CD1c-positive myeloid dendritic cell (primary cell): ENCODE data around the gene AAR2.

Source experiments
- DNase-seq: peaks from one replicate; pipeline ENCODE4 v3.0.0-alpha.2; 2016; ENCODE audit errors: extremely low spot score

The AAR2 gene

DNA sequence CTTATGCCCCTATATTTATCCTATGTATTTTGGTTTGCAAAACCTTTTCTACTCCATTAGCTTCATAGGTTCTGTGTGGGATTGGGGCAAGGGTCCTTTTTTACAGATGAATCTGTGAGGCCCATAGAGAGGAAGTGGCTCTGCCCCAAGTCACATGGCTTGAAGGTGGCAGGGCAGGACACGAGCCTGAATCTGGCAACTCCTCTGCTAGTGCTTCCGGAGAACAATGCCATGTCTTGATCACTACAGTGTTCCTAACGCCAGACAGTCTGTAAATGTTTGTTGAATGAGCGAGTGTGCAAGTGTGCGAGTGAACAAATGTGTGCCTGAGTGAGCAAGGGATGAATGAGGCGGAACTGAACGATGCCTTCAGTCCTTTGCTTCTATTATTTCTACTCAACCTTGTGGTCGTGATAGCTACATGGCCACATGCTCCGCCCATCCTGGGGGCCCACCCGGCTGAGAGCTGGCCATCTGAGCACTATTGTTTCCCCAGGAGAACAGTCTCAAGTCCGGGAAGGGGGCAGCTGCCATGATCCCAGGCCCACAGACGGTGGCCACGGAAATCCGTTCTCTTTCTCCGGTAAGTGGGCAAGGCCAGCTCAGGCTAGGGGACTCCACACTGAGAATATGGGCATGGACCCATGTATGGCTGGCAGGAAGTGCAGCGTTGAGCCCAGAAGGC is 17.8 kb upstream of the AAR2 start:
- no peak for DNase-seq

DNA sequence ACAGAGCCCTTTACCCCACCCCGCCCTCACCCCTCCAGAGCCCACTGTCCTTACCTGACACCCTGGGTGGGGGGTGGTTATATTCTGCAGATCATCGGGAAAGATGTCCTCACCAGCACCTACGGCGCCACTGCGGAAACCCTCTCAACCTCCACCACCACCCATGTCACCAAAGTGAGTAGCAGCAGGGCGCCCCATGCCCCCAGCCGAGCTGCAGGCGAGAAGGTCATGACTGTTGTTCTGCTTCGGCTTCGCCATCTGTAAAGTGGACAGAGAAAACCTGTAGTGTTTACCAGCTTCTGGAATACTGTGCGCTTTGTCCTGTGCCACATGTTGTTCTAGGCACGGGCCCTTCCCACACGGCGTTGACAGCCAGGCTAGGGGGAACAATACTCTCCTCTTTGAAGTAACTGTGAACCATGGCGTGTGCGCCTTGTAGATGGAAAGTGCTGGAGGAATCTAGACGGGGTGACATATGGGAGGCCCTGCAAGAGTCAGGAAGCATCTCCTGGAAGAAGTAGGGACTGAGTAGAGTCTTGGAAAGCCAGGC is 16.5 kb upstream of the AAR2 start:
- DNase-seq: no peak

DNA sequence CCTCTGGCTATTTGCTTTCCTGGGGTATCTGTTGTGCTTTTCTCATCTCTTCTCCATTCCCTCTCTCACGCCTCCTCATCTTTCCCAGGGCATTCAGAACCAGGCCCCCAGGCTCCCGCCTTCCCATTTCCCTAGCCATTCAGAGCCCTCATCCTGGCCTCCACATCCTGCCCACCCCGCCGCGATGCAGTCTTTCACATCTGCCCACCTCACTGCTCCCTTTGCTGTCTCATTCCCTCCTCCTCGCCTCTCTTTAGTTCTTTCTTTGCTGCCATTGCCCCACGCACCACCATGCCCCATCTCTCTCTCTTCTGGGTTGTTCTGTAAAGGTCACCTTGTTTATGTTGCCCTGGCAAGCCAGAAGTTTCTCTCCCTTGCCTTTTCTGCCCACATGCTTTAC is 10.6 kb upstream of the AAR2 start:
- no peak for DNase-seq

DNA sequence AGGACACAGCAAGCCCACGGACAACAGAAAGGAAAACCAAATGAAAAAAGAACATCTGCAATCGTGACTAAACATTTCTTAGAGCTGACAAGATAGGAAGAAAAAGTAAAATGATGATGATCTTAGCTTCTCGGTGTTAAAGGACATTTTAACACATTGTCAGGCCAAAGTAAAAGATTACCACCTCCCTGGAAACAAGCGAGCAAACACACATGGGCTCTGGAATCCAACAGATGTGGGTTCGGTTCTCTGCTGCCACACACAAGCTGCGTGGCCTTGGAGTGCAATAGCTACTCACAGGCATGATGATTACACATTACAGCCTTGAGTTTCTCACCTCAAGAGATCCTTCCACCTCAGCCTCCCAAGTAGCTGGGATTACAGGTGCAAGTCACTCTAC is 7.5 kb upstream of the AAR2 start:
- no peak for DNase-seq

DNA sequence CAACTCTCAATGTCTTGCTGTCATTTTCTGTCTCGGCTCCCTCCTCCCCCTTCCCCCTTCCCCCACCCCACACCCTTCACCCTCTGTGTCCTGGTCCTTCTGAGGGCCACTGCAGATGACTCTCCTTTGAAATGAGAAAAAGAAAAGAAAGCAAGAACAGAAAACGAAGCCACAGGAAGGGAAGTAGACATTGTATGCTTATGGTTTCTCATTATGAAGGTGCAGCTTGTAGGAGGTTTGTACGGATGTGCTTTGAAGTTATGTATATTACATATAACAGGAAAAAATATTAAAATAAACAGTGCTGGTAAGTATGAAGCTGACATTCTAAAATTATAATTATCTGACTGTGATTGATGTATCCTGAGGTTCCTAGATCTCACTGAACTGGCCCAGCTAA is 6.3 kb upstream of the AAR2 start:
- DNase-seq: no peak

DNA sequence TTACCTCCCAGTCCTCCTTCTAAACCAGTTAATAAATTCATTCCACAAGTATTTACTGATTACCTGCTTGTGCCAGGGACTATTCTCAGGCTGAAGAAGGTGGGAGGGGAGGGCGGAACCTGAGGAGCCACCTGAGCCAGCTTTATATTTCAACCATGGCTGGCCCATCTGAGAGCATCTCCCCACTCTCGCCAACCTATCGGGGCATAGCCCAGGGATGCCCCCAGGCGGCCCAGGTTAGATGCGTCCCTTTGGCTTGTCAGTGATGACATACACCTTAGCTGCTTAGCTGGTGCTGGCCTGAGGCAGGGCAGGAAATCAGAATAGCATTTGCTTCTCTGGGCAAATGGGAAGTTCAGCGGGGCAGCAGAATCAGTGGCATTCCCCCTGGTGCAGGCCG is 4.9 kb upstream of the AAR2 start:
- DNase-seq: no peak

DNA sequence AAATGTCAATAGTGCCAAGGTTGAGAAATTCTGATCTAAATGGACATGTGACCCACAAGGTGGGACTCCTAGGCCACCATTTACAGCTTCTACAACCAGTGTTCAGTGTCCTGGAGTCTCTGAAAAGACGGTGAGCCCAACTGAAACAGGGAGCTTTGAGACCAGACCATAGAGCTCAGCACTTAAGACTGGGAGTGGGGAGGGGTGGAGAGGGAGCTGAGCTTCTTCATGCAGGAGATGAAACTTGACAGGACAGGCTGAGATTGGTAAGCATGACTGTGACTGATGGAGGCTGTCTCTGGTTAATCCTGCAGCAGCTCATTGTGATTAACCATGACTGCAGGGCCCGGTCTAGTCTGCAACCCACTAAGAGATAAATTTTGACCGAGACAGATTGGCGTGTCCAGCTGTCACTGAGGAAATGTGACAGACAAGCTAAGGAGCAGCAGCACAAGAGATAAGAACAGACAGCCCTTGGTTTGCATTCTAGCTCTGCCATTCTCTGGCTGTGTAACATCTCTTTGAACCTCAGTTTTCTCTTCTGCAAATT is 1.4 kb upstream of the AAR2 start:
- no peak for DNase-seq

DNA sequence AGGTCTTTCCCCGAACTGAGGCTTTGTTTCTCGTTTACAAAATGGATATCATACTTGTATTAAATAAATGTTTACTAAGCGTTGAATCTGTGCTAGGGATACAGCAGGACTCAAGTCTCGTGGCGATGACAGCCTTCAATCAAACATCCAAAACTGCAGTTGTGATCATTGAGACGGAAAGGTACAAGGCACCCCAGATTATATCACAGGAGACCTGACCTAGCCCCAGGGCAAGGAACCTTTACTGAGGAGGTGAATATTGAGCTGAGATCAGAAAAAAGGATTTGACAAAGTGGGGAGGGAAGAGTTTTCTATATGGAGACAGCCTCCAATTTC is 476 bp downstream of the AAR2 start:
- DNase-seq: no peak

DNA sequence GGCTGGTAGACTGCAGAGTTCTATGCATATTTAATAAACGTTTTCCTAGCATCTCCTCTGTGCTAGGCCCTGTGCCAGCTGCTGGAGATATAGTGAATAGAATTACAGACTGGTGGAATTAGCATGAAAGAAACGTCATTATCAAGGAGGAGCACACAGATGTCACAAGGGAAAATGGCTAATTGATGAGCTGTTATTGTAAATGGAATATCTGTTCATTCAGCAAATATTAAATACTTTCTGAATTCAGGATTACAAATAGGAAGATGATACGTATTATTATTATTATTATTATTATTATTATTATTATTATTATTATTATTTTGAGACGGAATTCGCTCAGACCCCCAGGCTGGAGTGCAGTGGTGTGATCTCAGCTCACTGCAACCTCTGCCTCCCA is 1.2 kb downstream of the AAR2 start:
- DNase-seq: no peak

DNA sequence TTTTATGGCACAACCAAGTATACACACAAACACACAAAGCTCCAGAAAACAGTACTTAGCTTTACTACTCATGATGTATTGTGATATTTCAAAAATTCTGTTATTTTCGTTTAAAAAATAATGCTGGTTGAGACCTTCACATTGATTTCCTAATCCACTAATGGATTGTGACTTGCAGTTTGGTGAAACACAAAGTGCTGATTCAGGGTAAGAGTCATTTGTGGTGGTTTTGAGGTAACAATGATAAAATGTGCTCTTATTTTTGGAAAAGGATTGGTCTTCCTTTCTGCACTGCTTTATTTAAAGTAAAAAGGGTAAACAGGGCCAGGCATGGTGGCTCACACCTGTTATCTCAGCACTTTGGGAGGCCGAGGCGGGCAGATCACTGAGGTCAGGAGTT is 1.9 kb downstream of the AAR2 start:
- no peak for DNase-seq

DNA sequence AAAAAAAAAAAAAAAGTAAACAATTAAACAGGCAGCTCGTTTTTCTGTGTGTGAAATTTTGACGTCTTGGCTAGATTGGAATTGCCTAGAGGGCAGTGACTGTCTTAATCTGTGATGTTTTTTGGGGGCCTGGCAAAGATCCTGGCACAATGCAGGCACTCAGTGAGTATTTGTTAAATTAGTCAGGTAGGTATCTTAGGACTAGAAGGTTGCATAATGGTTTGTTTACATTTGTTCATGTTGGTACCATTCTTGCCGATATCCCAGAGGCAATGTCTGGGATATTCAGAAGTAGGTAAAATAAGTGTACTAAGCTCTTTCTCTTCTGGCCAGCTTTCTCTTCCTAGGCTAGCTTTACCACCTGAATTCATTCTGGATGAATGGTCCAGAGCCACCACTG is 2.5 kb downstream of the AAR2 start:
- DNase-seq: no peak

DNA sequence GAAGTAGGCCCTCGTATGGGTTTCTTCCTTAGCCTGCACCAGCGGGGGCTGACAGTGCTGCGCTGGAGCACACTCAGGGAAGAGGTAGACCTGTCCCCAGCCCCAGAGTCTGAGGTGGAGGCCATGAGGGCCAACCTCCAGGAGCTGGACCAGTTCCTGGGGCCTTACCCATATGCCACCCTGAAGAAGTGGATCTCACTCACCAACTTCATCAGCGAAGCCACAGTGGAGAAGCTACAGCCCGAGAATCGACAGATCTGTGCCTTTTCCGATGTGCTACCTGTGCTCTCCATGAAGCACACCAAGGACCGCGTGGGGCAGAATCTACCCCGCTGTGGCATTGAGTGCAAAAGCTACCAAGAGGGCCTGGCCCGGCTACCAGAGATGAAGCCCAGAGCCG is 3.8 kb downstream of the AAR2 start:
- DNase-seq: no peak

DNA sequence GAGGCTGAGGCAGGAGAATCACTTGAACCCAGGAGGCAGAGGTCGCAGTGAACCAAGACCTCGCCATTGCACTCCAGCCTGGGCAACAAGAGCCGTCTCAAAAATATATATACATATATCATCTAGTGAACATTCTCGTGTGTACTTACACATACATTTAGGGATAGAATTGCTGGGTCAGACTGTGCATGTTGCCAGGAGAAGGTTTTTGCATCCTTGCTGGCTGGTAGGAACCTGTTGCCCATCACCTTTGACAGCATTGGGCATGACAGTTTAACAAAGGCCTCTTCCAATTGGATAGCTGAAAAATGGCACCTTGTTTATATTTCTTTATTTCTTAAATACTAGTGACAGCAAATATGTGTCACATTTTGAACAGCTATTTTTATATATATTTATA is 5.4 kb downstream of the AAR2 start:
- DNase-seq: no peak

DNA sequence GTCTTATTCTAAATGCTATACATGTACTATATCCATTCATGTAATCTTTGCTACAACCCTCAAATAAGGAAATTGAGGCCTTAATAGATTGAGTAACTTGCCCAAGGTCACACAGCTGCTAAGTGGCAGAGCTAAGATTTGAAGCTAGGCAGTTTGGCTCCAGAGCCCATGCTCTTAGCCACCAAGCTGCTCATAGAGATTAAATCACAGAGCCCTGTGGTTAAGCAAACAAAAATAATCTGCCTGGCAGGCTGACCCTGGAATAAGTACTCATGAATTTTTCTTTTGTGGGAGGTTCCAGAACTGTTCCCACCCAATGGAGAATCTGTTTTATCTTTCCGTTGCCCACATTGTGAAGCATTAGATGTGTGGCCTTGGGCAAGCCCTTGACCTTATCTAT is 7.4 kb downstream of the AAR2 start:
- no peak for DNase-seq

DNA sequence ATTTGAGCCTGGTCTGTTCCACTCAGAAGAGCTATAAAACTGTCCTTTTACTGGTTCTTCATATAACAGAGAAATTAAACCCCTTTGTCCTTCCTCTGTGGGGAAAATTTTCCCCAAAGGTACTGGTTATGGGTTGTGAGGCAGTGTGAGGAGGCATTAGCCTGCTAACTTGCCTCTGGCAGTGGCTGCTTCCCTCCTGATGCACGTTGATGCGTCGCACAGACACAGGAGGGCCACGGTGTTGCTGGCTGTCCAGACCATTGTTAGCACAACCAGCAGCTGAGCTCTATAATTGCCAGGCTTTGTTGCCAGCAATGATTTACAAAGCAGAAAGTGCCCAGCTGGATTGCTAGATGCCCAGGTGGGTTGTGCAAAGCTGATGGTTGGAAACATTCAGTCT is 10.1 kb downstream of the AAR2 start:
- no peak for DNase-seq

DNA sequence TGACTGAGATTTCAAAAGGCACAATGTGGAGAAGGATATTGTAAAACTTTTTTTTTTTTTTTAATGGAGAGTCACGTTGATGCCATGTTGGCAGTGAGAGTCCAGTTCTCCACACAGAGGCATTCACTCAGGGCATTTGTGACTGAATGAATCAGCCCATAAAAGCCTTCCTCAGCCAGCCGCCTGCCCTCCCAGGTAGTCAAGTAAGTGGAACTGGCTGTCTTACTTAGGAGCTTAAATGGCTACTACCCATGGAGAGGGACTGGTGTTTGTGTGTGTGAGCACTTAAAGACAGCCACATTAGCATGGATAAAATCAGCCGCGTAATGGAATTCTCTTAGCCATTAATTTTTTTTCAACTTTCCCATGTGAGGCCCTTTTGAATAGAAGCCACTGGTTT is 12.6 kb downstream of the AAR2 start:
- DNase-seq: no peak

DNA sequence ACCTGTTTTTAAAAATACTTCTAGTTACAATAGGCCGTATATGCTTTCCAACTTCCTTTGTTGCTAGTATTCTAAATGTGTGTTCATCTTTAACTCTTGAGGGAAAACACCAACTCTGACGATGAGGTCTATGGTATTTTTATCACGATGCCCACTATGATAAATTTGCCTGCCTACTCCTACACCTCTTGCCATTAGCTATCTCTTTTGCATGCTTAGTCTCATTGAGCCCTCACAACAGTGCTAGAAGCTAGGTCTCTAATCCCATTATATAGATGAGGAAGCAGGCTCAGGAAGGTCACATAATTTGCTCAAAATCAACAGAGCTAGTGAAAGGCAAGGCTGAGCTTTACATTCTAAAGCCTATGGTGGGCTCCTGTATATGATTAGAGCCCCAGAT is 13.2 kb downstream of the AAR2 start:
- no peak for DNase-seq

DNA sequence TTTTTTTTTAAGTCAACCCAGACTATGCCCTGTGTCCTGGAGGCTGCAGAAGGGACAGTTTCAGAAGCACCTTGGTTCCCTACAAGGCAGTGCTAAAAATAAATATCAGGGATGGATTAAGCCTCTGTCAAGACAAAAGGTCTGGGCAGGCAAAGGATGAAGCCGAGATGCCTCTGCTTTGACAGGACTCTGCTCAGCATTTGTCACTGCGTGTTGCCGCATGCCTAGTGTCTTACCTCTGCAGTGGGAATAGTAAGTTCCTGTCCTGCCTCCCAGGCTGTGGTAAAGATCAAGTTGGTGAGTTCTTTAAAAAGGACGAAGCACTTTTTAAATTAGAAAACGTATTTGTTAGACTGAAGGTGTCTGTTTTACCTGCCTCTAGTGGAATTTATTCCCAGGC is 15.1 kb downstream of the AAR2 start:
- no peak for DNase-seq

DNA sequence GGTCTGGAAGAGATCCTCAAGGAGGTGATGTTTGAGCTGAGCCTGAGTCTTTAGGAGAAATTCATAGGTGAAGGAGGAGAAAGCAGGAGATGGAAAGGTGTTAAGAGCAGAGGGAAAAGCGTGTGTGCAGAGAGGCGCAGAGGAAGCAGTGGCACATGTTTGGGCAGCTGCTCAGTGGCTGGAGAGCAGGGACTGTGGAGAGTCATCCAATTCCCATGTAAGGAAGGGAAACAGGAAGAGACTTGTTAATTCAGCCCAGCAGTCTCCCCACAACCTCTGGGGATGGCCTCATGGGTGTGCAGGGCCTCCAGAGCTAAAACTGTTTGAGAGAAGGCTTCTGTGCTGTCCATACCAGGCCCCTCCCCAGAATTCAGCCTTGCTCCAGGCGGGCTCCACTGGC is 16.2 kb downstream of the AAR2 start:
- no peak for DNase-seq

DNA sequence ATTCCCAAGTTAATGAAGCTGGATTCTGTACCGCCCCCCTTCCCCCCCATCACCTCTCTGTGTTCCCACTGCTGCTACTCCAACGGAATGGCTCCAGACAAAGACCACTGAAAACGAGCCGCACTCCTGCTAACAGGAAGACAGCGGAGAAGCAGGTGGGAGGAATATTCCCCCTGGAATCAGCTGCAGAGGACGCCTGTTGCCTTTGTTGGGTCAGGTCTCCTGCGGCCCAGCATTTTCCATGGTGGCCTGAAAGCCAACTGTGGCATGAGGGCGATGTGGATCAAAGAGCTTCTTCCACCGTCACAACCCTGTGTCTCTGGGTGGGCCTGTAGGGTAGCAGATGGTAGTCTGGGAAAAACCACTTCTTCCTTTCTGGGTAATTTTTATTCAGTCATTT is 16.8 kb downstream of the AAR2 start:
- no peak for DNase-seq

DNA sequence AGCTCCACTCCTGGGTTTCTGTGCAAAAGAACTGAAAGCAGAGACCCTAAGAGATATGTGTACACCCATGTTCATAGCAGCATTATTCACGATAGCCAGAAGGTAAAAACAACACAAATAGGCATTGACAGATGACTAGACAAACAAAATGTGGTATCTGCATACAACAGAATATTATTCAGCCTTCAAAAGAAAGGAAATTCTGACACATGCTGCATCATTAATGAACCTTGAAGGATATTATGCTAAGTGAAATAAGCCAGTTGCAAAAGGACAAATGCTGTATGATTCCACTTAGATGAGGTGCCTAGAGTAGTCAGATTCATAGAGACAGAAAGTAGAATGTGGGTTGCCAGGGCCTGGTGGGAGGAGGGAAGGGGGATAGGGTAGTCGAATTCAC is 17.8 kb downstream of the AAR2 start:
- no peak for DNase-seq

DNA sequence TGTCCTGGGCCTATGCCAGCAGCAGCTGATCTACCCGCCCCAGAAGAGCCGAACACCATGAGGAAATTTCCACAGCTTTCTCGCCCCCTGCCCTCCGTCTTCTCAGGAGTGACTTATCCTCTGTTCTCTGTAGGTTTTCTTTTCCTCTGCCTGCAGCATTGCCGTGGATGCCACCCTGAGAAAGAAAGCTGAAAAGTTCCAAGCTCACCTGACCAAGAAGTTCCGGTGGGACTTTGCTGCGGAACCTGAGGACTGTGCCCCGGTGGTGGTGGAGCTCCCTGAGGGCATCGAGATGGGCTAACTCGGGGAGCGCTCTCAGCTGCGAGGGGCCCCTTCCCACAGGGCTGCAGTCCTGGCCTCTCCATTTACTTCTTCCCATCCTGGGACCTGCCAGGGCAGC is 19.2 kb downstream of the AAR2 start:
- DNase-seq: no peak

DNA sequence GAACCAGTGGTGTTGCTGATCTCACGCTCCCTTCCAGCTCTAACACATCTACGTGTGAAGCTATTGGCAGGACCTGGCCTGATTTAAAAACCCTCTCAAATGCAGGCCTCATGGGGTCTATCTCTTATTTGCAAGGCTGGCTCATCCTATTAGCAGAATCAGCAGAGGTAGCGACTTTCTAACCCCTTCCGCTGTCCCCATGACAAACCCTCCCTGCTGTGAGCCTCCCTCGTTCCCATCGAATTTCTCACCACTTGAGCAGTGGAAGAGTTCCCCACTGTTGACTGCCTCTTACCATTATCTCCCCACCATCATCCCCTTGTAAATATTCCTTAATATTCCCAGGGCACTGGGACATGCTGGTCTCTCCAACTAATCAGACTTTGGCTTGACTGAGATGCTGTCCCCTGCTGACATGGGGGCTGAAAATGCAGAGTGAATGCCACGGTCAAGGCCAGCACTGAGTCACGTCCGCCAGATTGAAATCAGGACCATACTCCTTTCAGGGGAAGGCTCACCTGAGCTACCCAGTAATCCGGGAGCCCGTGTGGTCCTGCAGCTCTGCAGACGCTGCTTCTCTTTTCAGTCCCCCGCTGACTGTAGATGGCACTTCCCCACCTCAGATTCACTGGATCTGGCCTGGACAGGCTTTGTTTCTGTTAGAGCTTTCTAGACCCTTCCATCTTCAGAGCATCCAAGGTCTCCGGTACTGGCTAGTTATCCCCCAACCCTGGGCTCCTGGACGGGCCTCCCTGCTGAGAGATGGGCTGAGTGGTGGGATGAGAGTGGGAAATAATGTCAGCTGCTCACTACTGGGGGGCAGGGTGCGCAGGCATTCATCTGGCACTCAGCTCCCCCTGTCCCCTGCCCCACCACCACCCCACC is 23.1 kb downstream of the AAR2 start:
- no peak for DNase-seq
